Stimulated activated memory B cell treated with anti-CD40 and anti-IgM and Interleukin-4, amounts not matched to agents 10 μg/mL and 1 μg/mL and 100 μg/mL, for 72 hours (primary cell): ENCODE measurements around the gene FSTL5.

Experiments used
- ATAC-seq: fragments of 150-1000 bp; cut with Tn5 transposase; 2 replicates; pipeline ENCODE4 v1.10.0; 2021
- H3K27ac Mint-ChIP-seq: one replicate; pipeline ENCODE4 v1.8.0; 2022; ENCODE audit warnings: mild to moderate bottlenecking, mixed read lengths
- H3K27me3 Mint-ChIP-seq: one replicate; pipeline ENCODE4 v1.8.0; 2022; ENCODE audit warnings: mixed read lengths
- H3K36me3 Mint-ChIP-seq: one replicate; pipeline ENCODE4 v1.8.0; 2022; ENCODE audit warnings: mixed read lengths
- H3K4me1 Mint-ChIP-seq: one replicate; pipeline ENCODE4 v1.8.0; 2022; ENCODE audit warnings: mixed read lengths
- H3K4me3 Mint-ChIP-seq: one replicate; pipeline ENCODE4 v1.8.0; 2022; ENCODE audit warnings: mild to moderate bottlenecking, moderate library complexity, mixed read lengths
- H3K9me3 Mint-ChIP-seq: one replicate; pipeline ENCODE4 v1.8.0; 2022; ENCODE audit warnings: mixed read lengths

FSTL5 gene

GRCh38 chr4:161517941-161518340, 645.9 kb downstream of the FSTL5 start:
- Mint-ChIP-seq H3K27me3 (no peaks in the 10 kb centered on the region), H3K4me3 (no peak overlapping the region), H3K27ac (no peak overlapping the region), H3K4me1 (no peaks in the 10 kb centered on the region), H3K9me3 (peaks cover 6% of the 10 kb centered on the region), H3K36me3 (no peaks in the 10 kb centered on the region)
- no peak for ATAC-seq

- Mint-ChIP-seq H3K36me3 (no peaks in the 10 kb centered on the region), H3K27ac (no peak overlapping the region), H3K4me1 (no peaks in the 10 kb centered on the region), H3K4me3 (no peak overlapping the region), H3K27me3 (no peaks in the 10 kb centered on the region), H3K9me3 (no peaks in the 10 kb centered on the region)
- no peak for ATAC-seq
Measured at GRCh38 chr4:161505141-161505540, 658.7 kb downstream of the FSTL5 start.

GRCh38 chr4:161498155-161498554, 665.6 kb downstream of the FSTL5 start:
- Mint-ChIP-seq H3K9me3 (no peaks in the 10 kb centered on the region), H3K27me3 (no peaks in the 10 kb centered on the region), H3K4me1 (no peaks in the 10 kb centered on the region), H3K36me3 (no peaks in the 10 kb centered on the region), H3K27ac (no peak overlapping the region), H3K4me3 (no peak overlapping the region)
- no peak for ATAC-seq

GRCh38 chr4:161486461-161486860, 677.3 kb downstream of the FSTL5 start:
- Mint-ChIP-seq H3K27ac (no peak overlapping the region), H3K9me3 (no peaks in the 10 kb centered on the region), H3K4me1 (no peaks in the 10 kb centered on the region), H3K27me3 (no peaks in the 10 kb centered on the region), H3K36me3 (no peaks in the 10 kb centered on the region), H3K4me3 (no peak overlapping the region)
- no peak for ATAC-seq

- Mint-ChIP-seq H3K4me1 (no peaks in the 10 kb centered on the region), H3K9me3 (peaks cover 4% of the 10 kb centered on the region), H3K36me3 (no peaks in the 10 kb centered on the region), H3K27ac (no peak overlapping the region), H3K4me3 (no peak overlapping the region), H3K27me3 (no peaks in the 10 kb centered on the region)
- ATAC-seq = no peak
Measured at GRCh38 chr4:161466316-161466715, 697.5 kb downstream of the FSTL5 start.

GRCh38 chr4:161463436-161463835, 700.4 kb downstream of the FSTL5 start:
- ATAC-seq = no peak
- Mint-ChIP-seq H3K4me3 (no peak overlapping the region), H3K27me3 (no peaks in the 10 kb centered on the region), H3K27ac (no peak overlapping the region), H3K36me3 (no peaks in the 10 kb centered on the region), H3K4me1 (no peaks in the 10 kb centered on the region), H3K9me3 (peaks cover 2% of the 10 kb centered on the region)

- no peaks in the 10 kb centered on the region for H3K27me3 Mint-ChIP-seq
- H3K36me3 Mint-ChIP-seq = no peaks in the 10 kb centered on the region
- no peaks in the 10 kb centered on the region for H3K9me3 Mint-ChIP-seq
- H3K4me1 Mint-ChIP-seq = no peaks in the 10 kb centered on the region
- ATAC-seq = no peak
- H3K27ac Mint-ChIP-seq = no peak overlapping the region
- H3K4me3 Mint-ChIP-seq = no peak overlapping the region
Measured at GRCh38 chr4:161457906-161458305, 705.9 kb downstream of the FSTL5 start.

- Mint-ChIP-seq H3K4me3 (no peak overlapping the region), H3K36me3 (no peaks in the 10 kb centered on the region), H3K27me3 (no peaks in the 10 kb centered on the region), H3K9me3 (no peaks in the 10 kb centered on the region), H3K4me1 (no peaks in the 10 kb centered on the region), H3K27ac (no peak overlapping the region)
- ATAC-seq = no peak
Measured at GRCh38 chr4:161457311-161457710, 706.5 kb downstream of the FSTL5 start.

- Mint-ChIP-seq H3K9me3 (no peaks in the 10 kb centered on the region), H3K36me3 (no peaks in the 10 kb centered on the region), H3K27me3 (no peaks in the 10 kb centered on the region), H3K4me3 (no peak overlapping the region), H3K27ac (no peak overlapping the region), H3K4me1 (no peaks in the 10 kb centered on the region)
- ATAC-seq = no peak
Measured at GRCh38 chr4:161454860-161455259, 708.9 kb downstream of the FSTL5 start.

- Mint-ChIP-seq H3K27me3 (no peaks in the 10 kb centered on the region), H3K9me3 (no peaks in the 10 kb centered on the region), H3K27ac (no peak overlapping the region), H3K36me3 (no peaks in the 10 kb centered on the region), H3K4me3 (no peak overlapping the region), H3K4me1 (no peaks in the 10 kb centered on the region)
- ATAC-seq = no peak
Measured at GRCh38 chr4:161448550-161449180, 715.1 kb downstream of the FSTL5 start.

- Mint-ChIP-seq H3K36me3 (no peaks in the 10 kb centered on the region), H3K4me1 (no peaks in the 10 kb centered on the region), H3K9me3 (no peaks in the 10 kb centered on the region), H3K4me3 (no peak overlapping the region), H3K27ac (no peak overlapping the region), H3K27me3 (no peaks in the 10 kb centered on the region)
- no peak for ATAC-seq
Measured at GRCh38 chr4:161444626-161445025, 719.2 kb downstream of the FSTL5 start.

GRCh38 chr4:161442921-161443320, 720.9 kb downstream of the FSTL5 start:
- Mint-ChIP-seq H3K4me3 (no peak overlapping the region), H3K9me3 (no peaks in the 10 kb centered on the region), H3K27me3 (no peaks in the 10 kb centered on the region), H3K4me1 (no peaks in the 10 kb centered on the region), H3K27ac (no peak overlapping the region), H3K36me3 (no peaks in the 10 kb centered on the region)
- ATAC-seq = no peak

- H3K36me3 Mint-ChIP-seq = no peaks in the 10 kb centered on the region
- no peak for ATAC-seq
- H3K27me3 Mint-ChIP-seq = no peaks in the 10 kb centered on the region
- H3K27ac Mint-ChIP-seq = no peak overlapping the region
- no peak overlapping the region for H3K4me3 Mint-ChIP-seq
- H3K4me1 Mint-ChIP-seq = no peaks in the 10 kb centered on the region
- H3K9me3 Mint-ChIP-seq = peaks cover 4% of the 10 kb centered on the region
Measured at GRCh38 chr4:161438096-161438495, 725.7 kb downstream of the FSTL5 start.

- Mint-ChIP-seq H3K9me3 (peaks cover 7% of the 10 kb centered on the region), H3K4me3 (no peak overlapping the region), H3K27me3 (no peaks in the 10 kb centered on the region), H3K4me1 (no peaks in the 10 kb centered on the region), H3K36me3 (no peaks in the 10 kb centered on the region), H3K27ac (no peak overlapping the region)
- ATAC-seq = no peak
Measured at GRCh38 chr4:161428180-161428965, 735.4 kb downstream of the FSTL5 start.

GRCh38 chr4:161419822-161420221, 744.0 kb downstream of the FSTL5 start:
- H3K9me3 Mint-ChIP-seq = peaks cover 3% of the 10 kb centered on the region
- no peaks in the 10 kb centered on the region for H3K4me1 Mint-ChIP-seq
- no peaks in the 10 kb centered on the region for H3K36me3 Mint-ChIP-seq
- no peaks in the 10 kb centered on the region for H3K27me3 Mint-ChIP-seq
- no peak for ATAC-seq
- no peak overlapping the region for H3K27ac Mint-ChIP-seq
- no peak overlapping the region for H3K4me3 Mint-ChIP-seq

GRCh38 chr4:161411901-161412300, 751.9 kb downstream of the FSTL5 start:
- H3K27me3 Mint-ChIP-seq = no peaks in the 10 kb centered on the region
- H3K9me3 Mint-ChIP-seq = peaks cover 6% of the 10 kb centered on the region
- H3K4me1 Mint-ChIP-seq = no peaks in the 10 kb centered on the region
- H3K27ac Mint-ChIP-seq = no peak overlapping the region
- no peak overlapping the region for H3K4me3 Mint-ChIP-seq
- H3K36me3 Mint-ChIP-seq = no peaks in the 10 kb centered on the region
- no peak for ATAC-seq
